GM12865 (cell line): ENCODE results near the gene IRF9.

Experiments used
- DNase-seq: peaks from one replicate; pipeline ENCODE4 v3.0.0; 2010; ENCODE audit warnings: low read depth
- H3K4me3 ChIP-seq: 2 replicates; pipeline ENCODE4 v1.5.1; 2011; ENCODE audit warnings: mild to moderate bottlenecking, low read depth, low read length, control low read depth
- TF ChIP-seq, protein P1 (sequence below): IDR thresholded peaks from 2 replicates; pipeline ENCODE4 v1.5.1; 2011; ENCODE audit warnings: low read length, control low read depth, low read depth, inconsistent platforms; ENCODE audit not compliant: insufficient read depth; ENCODE audit errors: missing control alignments

IRF9 gene

DNA sequence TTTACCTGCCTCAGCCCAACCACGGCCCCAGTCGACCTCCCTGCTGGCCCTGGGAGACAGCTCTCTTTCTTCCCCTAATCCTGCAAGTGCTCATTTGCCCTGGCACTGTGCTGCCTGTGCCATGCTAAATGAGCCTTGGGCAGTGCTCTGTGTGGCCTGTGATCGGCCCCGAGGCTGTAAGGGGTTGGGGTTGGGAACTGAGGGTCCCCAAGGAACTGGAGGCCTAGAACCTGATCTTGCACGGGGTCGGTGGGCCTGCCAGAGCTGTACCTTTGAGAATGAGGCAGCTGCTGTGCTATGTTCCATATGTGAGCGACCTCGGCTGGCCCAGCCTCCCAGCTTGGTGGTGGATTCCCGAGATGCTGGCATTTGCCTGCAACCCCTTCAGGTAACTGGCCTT lies 11.0 kb upstream of the IRF9 start:
- no peak overlapping the region for H3K4me3 ChIP-seq
- TF ChIP-seq, protein P1, sequence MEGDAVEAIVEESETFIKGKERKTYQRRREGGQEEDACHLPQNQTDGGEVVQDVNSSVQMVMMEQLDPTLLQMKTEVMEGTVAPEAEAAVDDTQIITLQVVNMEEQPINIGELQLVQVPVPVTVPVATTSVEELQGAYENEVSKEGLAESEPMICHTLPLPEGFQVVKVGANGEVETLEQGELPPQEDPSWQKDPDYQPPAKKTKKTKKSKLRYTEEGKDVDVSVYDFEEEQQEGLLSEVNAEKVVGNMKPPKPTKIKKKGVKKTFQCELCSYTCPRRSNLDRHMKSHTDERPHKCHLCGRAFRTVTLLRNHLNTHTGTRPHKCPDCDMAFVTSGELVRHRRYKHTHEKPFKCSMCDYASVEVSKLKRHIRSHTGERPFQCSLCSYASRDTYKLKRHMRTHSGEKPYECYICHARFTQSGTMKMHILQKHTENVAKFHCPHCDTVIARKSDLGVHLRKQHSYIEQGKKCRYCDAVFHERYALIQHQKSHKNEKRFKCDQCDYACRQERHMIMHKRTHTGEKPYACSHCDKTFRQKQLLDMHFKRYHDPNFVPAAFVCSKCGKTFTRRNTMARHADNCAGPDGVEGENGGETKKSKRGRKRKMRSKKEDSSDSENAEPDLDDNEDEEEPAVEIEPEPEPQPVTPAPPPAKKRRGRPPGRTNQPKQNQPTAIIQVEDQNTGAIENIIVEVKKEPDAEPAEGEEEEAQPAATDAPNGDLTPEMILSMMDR = no peak
- no peak for DNase-seq

DNA sequence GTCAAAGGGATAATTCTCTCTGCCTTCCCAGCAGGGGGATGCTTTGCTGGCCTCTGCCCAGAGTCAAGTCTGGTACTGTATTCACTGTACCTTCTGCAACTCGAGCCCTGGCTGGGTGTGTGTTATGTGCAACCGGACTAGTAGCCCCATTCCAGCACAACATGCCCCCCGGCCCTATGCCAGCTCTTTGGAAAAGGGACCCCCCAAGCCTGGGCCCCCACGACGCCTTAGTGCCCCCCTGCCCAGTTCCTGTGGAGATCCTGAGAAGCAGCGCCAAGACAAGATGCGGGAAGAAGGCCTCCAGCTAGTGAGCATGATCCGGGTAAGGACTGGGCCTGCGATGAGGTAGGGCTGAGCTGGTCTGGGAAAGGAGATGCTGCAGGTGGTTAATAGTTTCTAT lies 10.5 kb upstream of the IRF9 start:
- H3K4me3 ChIP-seq = no peak overlapping the region
- no peak for DNase-seq
- TF ChIP-seq, protein P1 = no peak

DNA sequence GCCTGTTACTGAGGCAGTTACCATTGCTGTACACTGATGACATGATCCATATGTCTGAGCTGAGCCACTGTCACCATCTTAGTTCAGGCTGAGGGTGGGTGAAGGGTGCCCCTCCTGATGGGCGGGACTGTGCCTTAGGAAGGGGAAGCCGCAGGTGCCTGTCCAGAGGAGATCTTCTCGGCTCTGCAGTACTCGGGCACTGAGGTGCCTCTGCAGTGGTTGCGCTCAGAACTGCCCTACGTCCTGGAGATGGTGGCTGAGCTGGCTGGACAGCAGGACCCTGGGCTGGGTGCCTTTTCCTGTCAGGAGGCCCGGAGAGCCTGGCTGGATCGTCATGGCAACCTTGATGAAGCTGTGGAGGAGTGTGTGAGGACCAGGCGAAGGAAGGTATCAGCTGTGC lies 10.1 kb upstream of the IRF9 start:
- no peak for DNase-seq
- TF ChIP-seq, protein P1 = no peak

DNA sequence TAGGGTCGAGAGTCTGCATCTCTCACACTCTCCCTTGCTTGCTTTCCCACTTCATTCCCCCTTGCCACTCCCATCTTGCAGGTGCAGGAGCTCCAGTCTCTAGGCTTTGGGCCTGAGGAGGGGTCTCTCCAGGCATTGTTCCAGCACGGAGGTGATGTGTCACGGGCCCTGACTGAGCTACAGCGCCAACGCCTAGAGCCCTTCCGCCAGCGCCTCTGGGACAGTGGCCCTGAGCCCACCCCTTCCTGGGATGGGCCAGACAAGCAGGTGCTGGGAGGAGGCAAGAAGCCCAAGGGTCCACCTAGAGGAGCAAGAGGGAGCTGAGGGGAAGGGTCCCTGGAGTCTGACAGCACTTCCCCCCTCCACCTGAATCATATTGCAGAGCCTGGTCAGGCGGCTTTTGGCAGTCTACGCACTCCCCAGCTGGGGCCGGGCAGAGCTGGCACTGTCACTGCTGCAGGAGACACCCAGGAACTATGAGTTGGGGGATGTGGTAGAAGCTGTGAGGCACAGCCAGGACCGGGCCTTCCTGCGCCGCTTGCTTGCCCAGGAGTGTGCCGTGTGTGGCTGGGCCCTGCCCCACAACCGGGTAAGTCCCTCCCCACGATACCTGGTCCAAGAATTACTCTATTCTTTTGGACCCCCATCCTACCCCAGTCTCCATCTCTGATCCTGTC lies 9.5 kb upstream of the IRF9 start:
- TF ChIP-seq, protein P1 = no peak
- DNase-seq = no peak
- no peak overlapping the region for H3K4me3 ChIP-seq

More for the DNA sequence above, 10.1 kb upstream of the IRF9 start:
- H3K4me3 ChIP-seq = no peak overlapping the region

DNA sequence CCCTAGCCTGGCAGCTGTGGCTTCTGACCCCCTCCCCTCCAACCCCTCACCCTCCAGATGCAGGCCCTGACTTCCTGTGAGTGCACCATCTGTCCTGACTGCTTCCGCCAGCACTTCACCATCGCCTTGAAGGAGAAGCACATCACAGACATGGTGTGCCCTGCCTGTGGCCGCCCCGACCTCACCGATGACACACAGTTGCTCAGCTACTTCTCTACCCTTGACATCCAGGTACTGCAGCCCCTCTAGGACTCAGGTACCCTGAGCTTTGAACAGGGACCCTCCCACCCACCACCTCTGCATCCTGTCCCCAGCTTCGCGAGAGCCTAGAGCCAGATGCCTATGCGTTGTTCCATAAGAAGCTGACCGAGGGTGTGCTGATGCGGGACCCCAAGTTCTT lies 6.0 kb upstream of the IRF9 start:
- TF ChIP-seq, protein P1 = no peak
- DNase-seq = no peak
- no peak overlapping the region for H3K4me3 ChIP-seq

DNA sequence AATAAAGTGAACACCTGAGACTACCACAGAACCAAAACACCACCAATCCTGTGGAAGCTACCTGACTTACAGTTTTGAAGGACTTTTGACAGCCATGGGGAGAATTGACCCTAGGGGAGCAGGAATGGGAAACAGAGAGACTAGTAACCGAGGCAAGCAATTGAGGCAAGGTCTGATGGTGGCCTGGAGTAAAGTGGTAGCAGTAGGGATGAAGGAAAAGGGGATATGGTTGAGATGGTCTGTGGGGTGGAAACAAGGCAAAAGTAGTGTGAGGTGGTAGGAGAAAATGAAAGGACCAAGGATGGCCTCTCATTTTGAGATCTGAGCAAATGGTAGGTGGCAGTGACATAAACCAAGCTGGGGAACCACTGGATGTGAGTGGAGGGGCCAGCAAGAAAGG lies 4.2 kb upstream of the IRF9 start:
- DNase-seq = no peak
- no peak overlapping the region for H3K4me3 ChIP-seq
- TF ChIP-seq, protein P1 = no peak

DNA sequence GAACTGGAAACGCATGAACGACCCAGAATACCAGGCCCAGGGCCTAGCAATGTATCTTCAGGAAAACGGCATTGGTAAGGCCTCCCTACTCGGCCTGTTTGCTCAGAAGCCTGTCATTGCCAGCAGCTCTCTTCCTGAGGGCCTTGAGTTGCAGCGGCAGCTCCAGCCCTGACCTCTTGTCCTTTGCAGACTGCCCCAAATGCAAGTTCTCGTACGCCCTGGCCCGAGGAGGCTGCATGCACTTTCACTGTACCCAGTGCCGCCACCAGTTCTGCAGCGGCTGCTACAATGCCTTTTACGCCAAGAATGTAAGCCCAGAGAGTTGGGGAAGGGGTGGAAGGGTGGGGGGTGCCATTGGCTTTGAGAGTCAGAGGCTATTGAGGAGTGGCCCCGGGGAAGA lies 3.7 kb upstream of the IRF9 start:
- TF ChIP-seq, protein P1 = no peak
- DNase-seq = no peak
- H3K4me3 ChIP-seq = no peak overlapping the region
